Trophoblast cell (in vitro differentiated cells and primary cell): ENCODE measurements around the gene COX6A2.
"Not testable (repeated sequence)": the region's sequence is repeated elsewhere in the genome, so short reads cannot be mapped to it uniquely, and the experiment has no call there.

Experiments used
- DNase-seq, 2 donors: peaks; one replicate each; pipeline ENCODE4 v3.0.0-alpha.2; 2016
- H2AFZ ChIP-seq: 2 replicates; pipeline ENCODE4 v1.6.1; 2013; ENCODE audit warnings: low read length, moderate library complexity, mild to moderate bottlenecking; ENCODE audit not compliant: insufficient read depth, poor library complexity
- H2AK5ac ChIP-seq: 2 replicates; pipeline ENCODE4 v1.6.1; 2013; ENCODE audit warnings: mild to moderate bottlenecking, low read length
- H2BK120ac ChIP-seq: 2 replicates; pipeline ENCODE4 v1.6.1; 2013; ENCODE audit warnings: low read length, mild to moderate bottlenecking, moderate library complexity; ENCODE audit not compliant: insufficient read depth, poor library complexity
- H2BK12ac ChIP-seq: 2 replicates; pipeline ENCODE4 v1.6.1; 2013; ENCODE audit warnings: mild to moderate bottlenecking, low read length, moderate library complexity
- H2BK5ac ChIP-seq: 2 replicates; pipeline ENCODE4 v1.6.1; 2013; ENCODE audit warnings: low read length, low read depth, moderate library complexity, mild to moderate bottlenecking; ENCODE audit not compliant: poor library complexity
- H3K14ac ChIP-seq: 2 replicates; pipeline ENCODE4 v1.6.1; 2013; ENCODE audit warnings: mild to moderate bottlenecking, low read length
- H3K18ac ChIP-seq: 2 replicates; pipeline ENCODE4 v1.6.1; 2013; ENCODE audit warnings: mild to moderate bottlenecking, low read length
- H3K23ac ChIP-seq: 2 replicates; pipeline ENCODE4 v1.6.1; 2013; ENCODE audit warnings: low read length
- H3K27ac ChIP-seq: 2 replicates; pipeline ENCODE4 v1.5.1; 2013; ENCODE audit warnings: low read depth, mild to moderate bottlenecking, inconsistent platforms, low read length, moderate library complexity
- H3K27me3 ChIP-seq: 2 replicates; pipeline ENCODE4 v1.6.1; 2013; ENCODE audit warnings: inconsistent platforms, mild to moderate bottlenecking, low read length, moderate library complexity; ENCODE audit not compliant: insufficient read depth
- H3K36me3 ChIP-seq, 2 experiments: 1 replicate in 1 of 2; 2 replicates in 1 of 2; pipeline ENCODE4 v1.6.1; 2013; ENCODE audit warnings: low read length in 2 of 2, mild to moderate bottlenecking in 2 of 2, moderate library complexity in 1 of 2; ENCODE audit not compliant: insufficient read depth in 2 of 2, control insufficient read depth in 1 of 2
- H3K4ac ChIP-seq: 2 replicates; pipeline ENCODE4 v1.6.1; 2013; ENCODE audit warnings: low read depth, mild to moderate bottlenecking, low read length, moderate library complexity
- H3K4me1 ChIP-seq, 2 experiments: 1 replicate in 1 of 2; 2 replicates in 1 of 2; pipeline ENCODE4 v1.6.1; 2013; ENCODE audit warnings: low read length in 2 of 2, mild to moderate bottlenecking in 2 of 2, moderate library complexity in 1 of 2; ENCODE audit not compliant: insufficient read depth in 2 of 2, control insufficient read depth in 1 of 2
- H3K4me2 ChIP-seq: 2 replicates; pipeline ENCODE4 v1.6.1; 2013; ENCODE audit warnings: inconsistent platforms, mild to moderate bottlenecking, low read length, moderate library complexity
- H3K4me3 ChIP-seq: 2 replicates; pipeline ENCODE4 v1.5.1; 2013; ENCODE audit warnings: mild to moderate bottlenecking, low read depth, low read length, inconsistent platforms
- H3K79me1 ChIP-seq: one replicate; pipeline ENCODE4 v1.6.1; 2013; ENCODE audit warnings: low read length
- H3K79me2 ChIP-seq: 2 replicates; pipeline ENCODE4 v1.6.1; 2013; ENCODE audit warnings: low read length, mild to moderate bottlenecking; ENCODE audit not compliant: control insufficient read depth, insufficient read depth, poor library complexity
- H3K9ac ChIP-seq: 2 replicates; pipeline ENCODE4 v1.6.1; 2013; ENCODE audit warnings: mild to moderate bottlenecking, low read length
- H3K9me3 ChIP-seq: 2 replicates; pipeline ENCODE4 v1.6.1; 2013; ENCODE audit warnings: low read depth, mild to moderate bottlenecking, control low read depth, inconsistent platforms, low read length; ENCODE audit not compliant: insufficient read depth
- H4K12ac ChIP-seq: 2 replicates; pipeline ENCODE4 v1.6.1; 2013; ENCODE audit warnings: low read depth, mild to moderate bottlenecking, low read length, moderate library complexity
- H4K8ac ChIP-seq: 2 replicates; pipeline ENCODE4 v1.6.1; 2013; ENCODE audit warnings: low read depth, mild to moderate bottlenecking, low read length, moderate library complexity
- H4K91ac ChIP-seq: one replicate; pipeline ENCODE4 v1.6.1; 2013; ENCODE audit warnings: low read depth, mild to moderate bottlenecking, low read length, moderate library complexity
- WGBS: extraction: QIAGEN DNeasy Blood & Tissue Kit; methylation state at CpG from one replicate; pipeline ENCODE4 v1.1.7; 2013; ENCODE audit warnings: missing lambda C conversion rate; ENCODE audit not compliant: insufficient read length, insufficient coverage; ENCODE audit errors: extremely low coverage; 5-methylcytosine and 5-hydroxymethylcytosine counted together

Gene COX6A2

GRCh38 chr16:31440516-31441184, 12.5 kb upstream of the COX6A2 start:
- Histone ChIP-seq H3K27ac (no peak overlapping the region), H2BK5ac (no peak overlapping the region), H3K79me1 (peaks cover 7% of the 10 kb centered on the region), H3K27me3 (no peaks in the 10 kb centered on the region), H3K4ac (no peak overlapping the region), H4K12ac (no peak overlapping the region), H2BK12ac (no peak overlapping the region), H3K23ac (no peak overlapping the region), H3K9ac (no peak overlapping the region), H3K36me3 (no peaks in the 10 kb centered on the region), H4K91ac (no peak overlapping the region), H2BK120ac (no peak overlapping the region), H3K4me3 (no peak overlapping the region), H3K9me3 (no peaks in the 10 kb centered on the region), H2AFZ (no peak overlapping the region), H3K14ac (no peak overlapping the region), H3K18ac (no peak overlapping the region), H3K4me2 (no peak overlapping the region), H3K79me2 (peaks cover 4% of the 10 kb centered on the region), H3K4me1 (no peaks in the 10 kb centered on the region), H2AK5ac (no peak overlapping the region), H4K8ac (no peak overlapping the region)
- no peak for DNase-seq
- no CpG with 5 or more reads among the region's 4 CpGs for WGBS

- Histone ChIP-seq H3K4me3 (no peak overlapping the region), H4K91ac (no peak overlapping the region), H3K18ac (no peak overlapping the region), H4K12ac (no peak overlapping the region), H3K4me2 (no peak overlapping the region), H2BK5ac (no peak overlapping the region), H4K8ac (no peak overlapping the region), H3K4ac (no peak overlapping the region), H3K4me1 (no peaks in the 10 kb centered on the region), H2AK5ac (no peak overlapping the region), H2BK120ac (no peak overlapping the region), H3K27me3 (no peaks in the 10 kb centered on the region), H3K23ac (no peak overlapping the region), H3K27ac (no peak overlapping the region), H2AFZ (no peak overlapping the region), H3K9me3 (no peaks in the 10 kb centered on the region), H3K14ac (no peak overlapping the region), H2BK12ac (no peak overlapping the region), H3K79me1 (peaks cover 7% of the 10 kb centered on the region), H3K36me3 (no peaks in the 10 kb centered on the region), H3K9ac (no peak overlapping the region), H3K79me2 (peaks cover 4% of the 10 kb centered on the region)
- no peak for DNase-seq
- no CpG with 5 or more reads among the region's 3 CpGs for WGBS
Observed at GRCh38 chr16:31439519-31439918, 11.4 kb upstream of the COX6A2 start.

- H3K79me2 ChIP-seq, H3K27me3 ChIP-seq, H3K9ac ChIP-seq, H4K8ac ChIP-seq, H3K27ac ChIP-seq, H2AFZ ChIP-seq, H3K23ac ChIP-seq, H2AK5ac ChIP-seq, H3K4me3 ChIP-seq, H3K4me1 ChIP-seq, H2BK5ac ChIP-seq, H4K91ac ChIP-seq, H3K9me3 ChIP-seq, H3K36me3 ChIP-seq, H2BK12ac ChIP-seq, DNase-seq, H3K79me1 ChIP-seq, H3K14ac ChIP-seq, H2BK120ac ChIP-seq, H3K4me2 ChIP-seq, H4K12ac ChIP-seq, H3K4ac ChIP-seq, H3K18ac ChIP-seq: not testable (repeated sequence)
- no CpG with 5 or more reads among the region's 4 CpGs for WGBS
Observed at GRCh38 chr16:31439023-31439422, 10.9 kb upstream of the COX6A2 start.

GRCh38 chr16:31438414-31438813, 10.3 kb upstream of the COX6A2 start:
- no CpG with 5 or more reads among the region's 2 CpGs for WGBS
- H3K9ac ChIP-seq, result no peak overlapping the region
- H3K18ac ChIP-seq, result no peak overlapping the region

More at GRCh38 chr16:31438414-31438813, 10.3 kb upstream of the COX6A2 start:
- H3K79me2 ChIP-seq, result peaks cover 4% of the 10 kb centered on the region
- DNase-seq, result no peak
- no peak overlapping the region for H2AFZ ChIP-seq
- H2BK12ac ChIP-seq, result no peak overlapping the region
- no peak overlapping the region for H3K4me2 ChIP-seq
- no peak overlapping the region for H3K14ac ChIP-seq
- no peak overlapping the region for H2AK5ac ChIP-seq
- H3K9me3 ChIP-seq, result no peaks in the 10 kb centered on the region
- no peak overlapping the region for H4K12ac ChIP-seq
- no peaks in the 10 kb centered on the region for H3K4me1 ChIP-seq
- H3K4me3 ChIP-seq, result no peak overlapping the region
- no peak overlapping the region for H4K8ac ChIP-seq
- no peak overlapping the region for H2BK5ac ChIP-seq
- no peaks in the 10 kb centered on the region for H3K27me3 ChIP-seq
- no peaks in the 10 kb centered on the region for H3K36me3 ChIP-seq
- H3K79me1 ChIP-seq, result peaks cover 7% of the 10 kb centered on the region
- H3K4ac ChIP-seq, result no peak overlapping the region
- no peak overlapping the region for H3K27ac ChIP-seq
- no peak overlapping the region for H4K91ac ChIP-seq
- no peak overlapping the region for H3K23ac ChIP-seq
- H2BK120ac ChIP-seq, result no peak overlapping the region
